Retina (tissue), 1 donor: Measurements from ENCODE around the gene SPAG4.
A peak's percentile ranks its signal among the peaks of the same experiment; 100 is the strongest.

ENCODE experiments used
- DNase-seq: peaks from one replicate; pipeline ENCODE4 v3.0.0-alpha.2; 2016

Gene SPAG4, protein sequence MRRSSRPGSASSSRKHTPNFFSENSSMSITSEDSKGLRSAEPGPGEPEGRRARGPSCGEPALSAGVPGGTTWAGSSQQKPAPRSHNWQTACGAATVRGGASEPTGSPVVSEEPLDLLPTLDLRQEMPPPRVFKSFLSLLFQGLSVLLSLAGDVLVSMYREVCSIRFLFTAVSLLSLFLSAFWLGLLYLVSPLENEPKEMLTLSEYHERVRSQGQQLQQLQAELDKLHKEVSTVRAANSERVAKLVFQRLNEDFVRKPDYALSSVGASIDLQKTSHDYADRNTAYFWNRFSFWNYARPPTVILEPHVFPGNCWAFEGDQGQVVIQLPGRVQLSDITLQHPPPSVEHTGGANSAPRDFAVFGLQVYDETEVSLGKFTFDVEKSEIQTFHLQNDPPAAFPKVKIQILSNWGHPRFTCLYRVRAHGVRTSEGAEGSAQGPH

DNA sequence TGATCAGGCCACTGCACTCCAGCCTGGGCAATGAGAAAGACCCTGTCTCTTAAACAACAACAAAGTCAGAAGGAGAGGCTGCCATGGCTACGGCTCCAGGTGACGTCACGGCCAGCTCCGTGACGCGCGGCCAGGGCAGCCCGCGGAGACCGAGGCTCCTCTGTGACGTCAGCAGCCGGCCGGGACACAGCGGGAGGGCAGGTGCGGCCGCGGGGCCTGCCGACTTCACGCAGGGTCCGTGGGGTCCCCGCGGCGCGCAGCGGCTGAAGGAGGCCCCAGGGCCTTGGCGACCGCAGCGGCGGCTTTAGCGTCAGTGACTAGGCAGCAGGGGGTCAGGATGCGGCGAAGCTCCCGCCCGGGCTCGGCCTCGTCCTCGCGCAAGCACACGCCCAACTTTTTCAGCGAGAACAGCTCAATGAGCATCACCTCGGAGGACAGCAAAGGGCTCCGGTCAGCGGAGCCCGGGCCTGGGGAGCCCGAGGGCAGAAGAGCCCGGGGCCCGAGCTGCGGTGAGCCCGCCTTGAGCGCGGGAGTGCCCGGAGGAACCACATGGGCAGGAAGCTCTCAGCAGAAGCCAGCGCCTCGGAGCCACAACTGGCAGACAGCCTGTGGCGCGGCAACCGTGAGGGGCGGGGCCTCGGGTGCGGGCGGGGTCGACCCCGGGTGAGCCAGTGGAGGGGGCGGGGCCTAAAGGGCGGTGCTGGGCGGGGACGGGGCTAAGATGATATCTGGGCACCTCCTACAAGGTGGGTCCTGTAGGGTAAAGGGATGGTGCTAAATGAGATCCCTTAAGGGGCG is at the start of gene SPAG4:
TSS of gene SPAG4 (plus strand) at position 163 of the 798 bp plus-strand sequence. CDS start at position 338, 175 bp downstream.
- DNase-seq: peak; percentile 94

GRCh38 chr20:35568645-35569044 is 47.0 kb upstream of the SPAG4 start:
- no peak for DNase-seq

GRCh38 chr20:35571555-35571954 is 44.1 kb upstream of the SPAG4 start:
- no peak for DNase-seq

DNA sequence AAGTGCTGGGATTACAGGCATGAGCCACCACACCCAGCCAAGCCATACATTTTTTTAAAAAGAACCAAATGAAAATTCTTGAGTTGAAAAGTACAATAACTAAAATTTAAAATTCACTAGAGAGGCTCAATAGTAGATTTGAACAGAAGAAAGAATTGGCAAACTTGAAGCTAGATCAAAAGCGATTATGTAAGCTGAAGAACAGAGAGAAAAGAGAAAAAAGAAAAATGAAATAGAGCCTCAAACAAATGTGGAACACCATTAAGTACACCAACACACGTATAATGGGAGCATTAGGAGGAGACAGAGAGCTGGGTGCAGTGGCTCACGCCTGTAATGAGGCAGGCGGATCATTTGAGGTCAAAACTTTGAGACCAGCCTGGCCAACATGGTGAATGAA is 42.8 kb upstream of the SPAG4 start:
- no peak for DNase-seq

- no peak for DNase-seq
Measured at GRCh38 chr20:35575958-35576357, 39.7 kb upstream of the SPAG4 start.

GRCh38 chr20:35576816-35577215 is 38.8 kb upstream of the SPAG4 start:
- no peak for DNase-seq

DNA sequence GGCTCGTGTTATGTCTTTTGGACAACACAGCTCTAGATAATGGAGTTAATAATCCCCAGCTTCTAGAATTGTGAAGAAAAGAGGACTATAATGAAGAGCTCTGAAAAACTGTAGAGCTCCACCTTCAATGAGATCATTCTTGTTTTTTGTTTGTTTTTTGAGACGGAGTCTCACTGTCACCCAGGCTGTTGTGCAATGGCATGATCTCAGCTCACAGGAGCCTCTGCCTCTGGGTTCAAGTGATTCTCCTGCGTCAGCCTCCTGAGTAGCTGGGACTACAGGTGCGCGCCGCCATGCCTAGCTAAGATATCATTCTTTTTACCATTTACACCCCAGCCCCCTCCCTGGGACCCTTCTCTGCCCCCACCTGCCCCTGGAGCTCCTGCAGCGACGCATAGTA is 37.2 kb upstream of the SPAG4 start:
- DNase-seq: no peak

DNA sequence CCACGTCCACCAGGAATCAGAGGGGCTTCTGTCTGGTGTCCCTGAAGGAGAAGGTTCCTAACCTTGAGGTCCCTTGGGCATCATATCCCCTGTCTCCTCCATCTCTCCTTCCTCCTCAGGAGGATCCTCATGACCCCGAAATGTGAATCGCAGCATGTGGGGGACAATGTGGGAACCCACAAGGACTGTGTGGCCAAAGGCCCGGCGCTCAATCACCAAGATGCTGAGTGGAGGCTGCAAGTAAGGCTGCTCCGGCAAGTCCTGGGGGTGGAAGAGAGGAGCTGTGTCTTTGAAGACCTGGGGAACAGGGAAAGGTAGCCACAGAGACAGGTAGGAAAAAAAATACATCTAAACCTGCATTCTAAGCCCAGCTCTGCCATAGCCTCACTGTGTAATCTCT is 36.4 kb upstream of the SPAG4 start:
- DNase-seq: no peak

DNA sequence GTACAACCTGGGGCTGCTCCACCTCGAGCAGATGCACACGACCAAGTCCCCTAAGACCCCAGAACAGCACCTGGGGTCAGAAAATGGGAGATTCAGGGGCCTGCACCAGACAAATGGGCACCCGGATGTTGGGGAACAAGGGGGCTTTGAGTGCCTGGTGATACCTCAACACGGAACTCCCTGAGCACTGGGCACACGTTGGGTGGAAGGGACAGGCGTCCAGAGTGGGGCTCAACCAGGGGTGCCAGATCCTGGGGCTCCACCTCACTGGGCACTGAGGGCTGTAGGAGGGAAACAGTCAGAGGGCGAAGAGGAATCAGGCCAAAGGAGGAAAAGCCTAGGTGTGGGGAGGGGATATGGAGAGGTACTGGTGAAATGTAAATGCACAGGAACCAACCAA is 33.5 kb upstream of the SPAG4 start:
- no peak for DNase-seq

DNA sequence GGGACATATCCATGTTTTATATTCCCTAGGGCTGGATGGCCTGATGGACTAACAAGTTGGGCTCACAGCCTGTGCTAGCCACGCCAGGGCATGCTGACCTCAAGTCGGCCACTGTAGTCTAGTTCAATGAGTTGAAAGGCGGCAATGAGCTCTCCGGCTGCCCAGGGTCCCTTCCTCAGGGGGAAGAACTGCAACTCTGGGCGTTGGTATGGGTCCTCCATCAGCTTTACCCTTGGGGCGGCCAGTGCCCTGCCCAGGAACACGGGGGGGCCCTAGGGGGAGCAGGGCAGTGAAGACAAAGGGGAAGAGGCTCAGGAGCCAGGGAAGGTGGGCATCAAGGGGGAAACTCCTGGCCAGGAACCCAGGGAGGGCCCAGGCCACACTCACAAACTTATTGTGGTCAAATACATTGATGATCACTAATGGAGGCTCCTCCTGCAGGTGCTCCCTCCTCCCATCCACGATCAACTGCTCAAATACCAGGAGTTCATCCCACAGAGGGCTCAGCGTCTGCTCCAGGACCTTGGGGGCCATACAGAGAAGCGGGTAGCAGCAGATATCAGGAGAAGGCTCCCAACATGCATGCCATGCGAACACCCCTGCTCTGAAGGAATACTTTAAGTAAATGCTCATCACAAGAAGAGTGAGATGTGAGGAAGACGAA is 32.8 kb upstream of the SPAG4 start:
- no peak for DNase-seq

- DNase-seq: no peak
Measured at GRCh38 chr20:35583636-35584560, 31.7 kb upstream of the SPAG4 start.

DNA sequence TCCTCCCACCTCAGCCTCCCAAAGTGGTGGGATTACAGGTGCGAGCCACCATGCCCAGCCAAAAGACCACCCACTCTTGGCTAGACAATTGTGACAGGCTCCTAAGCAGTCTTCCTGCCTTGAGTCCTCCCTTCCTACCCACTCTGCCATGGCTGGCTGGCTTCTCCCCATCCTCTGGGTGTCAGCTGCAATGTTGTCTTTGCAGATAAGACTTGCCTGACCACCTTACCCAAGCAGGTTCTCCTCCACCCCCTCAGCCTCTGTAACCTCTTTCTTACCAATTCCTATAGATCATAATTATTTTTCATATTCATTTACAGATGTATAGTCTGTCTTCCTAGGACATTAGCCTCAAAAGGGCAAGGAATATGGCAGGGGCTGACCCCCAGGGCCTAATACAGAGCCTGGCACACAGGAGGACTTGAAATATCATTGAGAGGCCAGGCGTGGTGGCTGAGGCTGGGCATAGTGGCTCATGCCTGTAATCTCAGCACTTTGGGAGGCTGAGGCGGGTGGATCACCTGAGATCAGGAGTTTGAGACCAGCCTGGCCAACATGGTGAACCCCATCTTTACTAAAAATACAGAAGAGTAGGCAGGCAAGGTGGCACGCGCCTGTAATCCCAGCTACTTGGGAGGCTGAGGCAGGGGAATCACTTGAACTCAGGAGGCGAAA is 28.7 kb upstream of the SPAG4 start:
- no peak for DNase-seq

DNA sequence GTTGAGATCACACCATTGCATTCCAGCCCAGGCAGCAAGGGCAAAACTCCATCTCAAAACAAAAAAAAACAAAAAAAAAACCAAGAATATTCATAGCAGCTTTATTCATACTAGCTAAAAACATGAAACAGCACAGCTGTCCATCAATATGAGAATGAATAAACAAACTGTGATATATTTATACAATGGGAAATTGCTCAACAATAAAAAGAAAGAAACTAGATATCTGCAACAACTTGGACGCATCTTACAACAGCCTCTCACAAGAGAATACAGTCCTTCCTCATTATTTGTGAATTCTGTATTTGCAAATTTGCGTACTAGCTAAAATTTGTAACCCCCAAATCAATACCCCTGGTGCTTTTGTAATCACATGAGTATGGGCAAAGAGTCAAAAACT is 28.2 kb upstream of the SPAG4 start:
- no peak for DNase-seq

DNA sequence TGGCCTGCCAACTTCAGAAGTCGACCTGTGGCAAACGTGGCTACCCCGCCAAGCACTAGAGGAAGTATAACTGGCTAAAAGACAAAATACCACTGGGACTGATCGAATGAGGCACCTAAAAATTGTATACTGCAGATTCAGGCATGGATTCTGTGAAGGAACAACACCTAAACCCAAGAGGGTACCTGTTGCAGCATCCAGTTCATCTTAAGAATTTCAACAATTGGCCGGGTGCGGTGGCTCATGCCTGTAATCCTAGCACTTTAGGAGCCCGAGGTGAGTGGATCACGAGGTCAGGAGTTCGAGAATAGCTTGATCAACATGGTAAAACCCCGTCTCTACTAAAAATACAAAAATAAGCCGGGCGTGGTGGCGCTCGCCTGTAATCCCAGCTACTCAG is 27.2 kb upstream of the SPAG4 start:
- no peak for DNase-seq

GRCh38 chr20:35592339-35592974 is 23.2 kb upstream of the SPAG4 start:
- no peak for DNase-seq

GRCh38 chr20:35595456-35595855 is 20.2 kb upstream of the SPAG4 start:
- no peak for DNase-seq

GRCh38 chr20:35595901-35596300 is 19.7 kb upstream of the SPAG4 start:
- DNase-seq: no peak

DNA sequence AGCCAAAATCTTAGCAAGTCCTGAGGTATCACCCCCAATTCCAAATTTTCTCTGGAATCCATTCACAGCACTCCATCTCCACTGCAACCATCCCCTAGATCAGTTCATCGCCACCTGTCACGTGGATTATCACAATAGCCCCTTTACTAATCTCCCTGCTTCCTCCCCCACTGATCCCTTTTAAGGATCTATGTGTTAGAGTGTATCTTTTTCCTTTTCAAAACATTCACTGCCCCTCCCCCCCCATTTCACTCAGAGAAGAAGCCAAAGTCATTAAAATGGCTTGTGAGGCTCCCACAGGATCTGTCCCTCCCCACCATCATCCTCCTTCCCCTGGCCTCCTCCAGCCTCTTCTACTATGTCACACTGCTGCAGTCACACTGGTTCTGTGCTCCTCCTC is 18.4 kb upstream of the SPAG4 start:
- DNase-seq: no peak

- DNase-seq: no peak
Measured at GRCh38 chr20:35598476-35598875, 17.2 kb upstream of the SPAG4 start.

GRCh38 chr20:35598899-35599775 is 16.5 kb upstream of the SPAG4 start:
- DNase-seq: no peak
